Thymus (tissue), 11 donors: ENCODE measurements around the gene NECAB2. TPM values are rescaled to one million over a fixed set of nuclear protein-coding genes. Genes with fewer than 3 reads are reported as not detected.

Experiments used
- DNase-seq, 9 donors: peaks; one replicate each; pipeline ENCODE4 v3.0.0-alpha.2; 2013; ENCODE audit warnings: low spot score in 9 of 9, low read depth in 6 of 9, missing footprints in 1 of 9
- H3K27ac ChIP-seq, 2 donors: one replicate each; pipeline ENCODE4 v1.5.1; 2013; ENCODE audit warnings: control low read depth in 1 of 2, low read depth in 1 of 2, low read length in 1 of 2, mild to moderate bottlenecking in 1 of 2, moderate library complexity in 1 of 2
- H3K27me3 ChIP-seq, 2 donors: one replicate each; pipeline ENCODE4 v1.5.1; 2013; ENCODE audit warnings: low read length in 1 of 2; ENCODE audit not compliant: control insufficient read depth in 2 of 2, insufficient read depth in 1 of 2
- H3K36me3 ChIP-seq, 2 donors: one replicate each; pipeline ENCODE4 v1.5.1; 2013; ENCODE audit warnings: low read length in 1 of 2, mild to moderate bottlenecking in 1 of 2, moderate library complexity in 1 of 2; ENCODE audit not compliant: control insufficient read depth in 2 of 2, insufficient read depth in 2 of 2
- H3K4me1 ChIP-seq, 2 donors: one replicate each; pipeline ENCODE4 v1.5.1; 2013; ENCODE audit warnings: low read length in 2 of 2; ENCODE audit not compliant: control insufficient read depth in 2 of 2, insufficient read depth in 2 of 2
- H3K4me3 ChIP-seq, 2 donors: one replicate each; pipeline ENCODE4 v1.5.1; 2013; ENCODE audit warnings: low read length in 2 of 2, control low read depth in 1 of 2, mild to moderate bottlenecking in 1 of 2
- H3K9me3 ChIP-seq, 2 donors: one replicate each; pipeline ENCODE4 v1.5.1; 2013; ENCODE audit warnings: low read length in 1 of 2, mild to moderate bottlenecking in 1 of 2; ENCODE audit not compliant: control insufficient read depth in 2 of 2, insufficient read depth in 1 of 2
- WGBS: extraction: QIAGEN DNeasy Blood & Tissue Kit; methylation state at CpG from one replicate; pipeline ENCODE4 v1.1.7; 2013; 5-methylcytosine and 5-hydroxymethylcytosine counted together
- polyA plus RNA-seq: library from polyadenylated mRNA; stranded (reverse); fragments of 200-250 nt; gene quantifications from one replicate; pipeline ENCODE4 v1.2.3, GENCODE V29; 2013
- total RNA-seq: library from RNA; stranded (reverse); fragments of 120-200 nt; gene quantifications from one replicate; pipeline ENCODE4 v1.2.4, GENCODE V29; 2013
- donor health status: healthy.

The NECAB2 gene
- total and polyA plus RNA-seq, 2 donors = 0.19 to 0.75 TPM

GRCh38 chr16:83961591-83961990 is 6.5 kb upstream of the NECAB2 start:
- H3K36me3 ChIP-seq = no peaks in the 10 kb centered on the region
- no peaks in the 10 kb centered on the region for H3K4me1 ChIP-seq
- H3K27me3 ChIP-seq = peaks cover 0 to 7% of the 10 kb centered on the region in 2 donors
- no peak overlapping the region for H3K27ac ChIP-seq
- no peak overlapping the region for H3K4me3 ChIP-seq
- no peaks in the 10 kb centered on the region for H3K9me3 ChIP-seq
- no peak for DNase-seq
- 94% methylated on average over 5 of the region's 5 CpGs for WGBS

- no peak overlapping the region for H3K27ac ChIP-seq
- DNase-seq = no peak
- peaks cover 0 to 1% of the 10 kb centered on the region in 2 donors for H3K9me3 ChIP-seq
- no peaks in the 10 kb centered on the region for H3K36me3 ChIP-seq
- H3K4me3 ChIP-seq = no peak overlapping the region
- peaks cover 10 to 17% of the 10 kb centered on the region in 2 donors for H3K27me3 ChIP-seq
- WGBS = 96% methylated on average over 22 of the region's 22 CpGs
- H3K4me1 ChIP-seq = no peaks in the 10 kb centered on the region
These were observed 4.5 kb upstream of the NECAB2 start for GRCh38 chr16:83963277-83964119.

- H3K4me3 ChIP-seq = no peak overlapping the region
- H3K4me1 ChIP-seq = no peaks in the 10 kb centered on the region
- no peak overlapping the region for H3K27ac ChIP-seq
- DNase-seq = no peak
- peaks cover 0 to 1% of the 10 kb centered on the region in 2 donors for H3K9me3 ChIP-seq
- 97% methylated on average over 26 of the region's 26 CpGs for WGBS
- H3K36me3 ChIP-seq = no peaks in the 10 kb centered on the region
- peaks cover 23 to 28% of the 10 kb centered on the region in 2 donors for H3K27me3 ChIP-seq
These were observed 3.2 kb upstream of the NECAB2 start for GRCh38 chr16:83964684-83965443.

GRCh38 chr16:83965444-83966152 is 2.4 kb upstream of the NECAB2 start:
- Histone ChIP-seq H3K27me3 (peaks cover 30 to 36% of the 10 kb centered on the region in 2 donors), H3K4me3 (no peak overlapping the region), H3K27ac (no peak overlapping the region), H3K4me1 (no peaks in the 10 kb centered on the region), H3K9me3 (peaks cover 0 to 1% of the 10 kb centered on the region in 2 donors), H3K36me3 (no peaks in the 10 kb centered on the region)
- no peak for DNase-seq
- 97% methylated on average over 36 of the region's 36 CpGs for WGBS

- 95% methylated on average over 13 of the region's 13 CpGs for WGBS
- Histone ChIP-seq H3K27ac (no peak overlapping the region), H3K27me3 (peaks cover 33 to 41% of the 10 kb centered on the region in 2 donors), H3K4me1 (no peaks in the 10 kb centered on the region), H3K9me3 (peaks cover 0 to 1% of the 10 kb centered on the region in 2 donors), H3K4me3 (no peak overlapping the region), H3K36me3 (no peaks in the 10 kb centered on the region)
- no peak for DNase-seq
These were observed 1.8 kb upstream of the NECAB2 start for GRCh38 chr16:83966153-83966696.

GRCh38 chr16:83967091-83967490 is 953 bp upstream of the NECAB2 start:
- DNase-seq = no peak
- Histone ChIP-seq H3K4me1 (no peaks in the 10 kb centered on the region), H3K27ac (no peak overlapping the region), H3K36me3 (no peaks in the 10 kb centered on the region), H3K27me3 (peaks cover 33 to 50% of the 10 kb centered on the region in 2 donors), H3K4me3 (no peak overlapping the region), H3K9me3 (peaks cover 0 to 1% of the 10 kb centered on the region in 2 donors)
- WGBS = 95% methylated on average over 2 of the region's 2 CpGs

GRCh38 chr16:83968306-83968851 is 335 bp downstream of the NECAB2 start:
- Histone ChIP-seq H3K9me3 (peaks cover 0 to 1% of the 10 kb centered on the region in 2 donors), H3K36me3 (no peaks in the 10 kb centered on the region), H3K27me3 (peaks cover 33 to 54% of the 10 kb centered on the region in 2 donors), H3K27ac (no peak overlapping the region), H3K4me1 (no peaks in the 10 kb centered on the region), H3K4me3 (peak overlapping the region in 1 of 2 donors; percentile 33)
- WGBS = 3% methylated on average over 86 of the region's 87 CpGs
- DNase-seq = no peak

GRCh38 chr16:83968891-83969649 is 1.0 kb downstream of the NECAB2 start:
- no peak overlapping the region for H3K4me3 ChIP-seq
- no peaks in the 10 kb centered on the region for H3K4me1 ChIP-seq
- WGBS = 14% methylated on average over 45 of the region's 45 CpGs
- H3K27me3 ChIP-seq = peaks cover 33 to 54% of the 10 kb centered on the region in 2 donors
- DNase-seq = no peak
- no peaks in the 10 kb centered on the region for H3K36me3 ChIP-seq
- H3K9me3 ChIP-seq = peaks cover 0 to 1% of the 10 kb centered on the region in 2 donors
- no peak overlapping the region for H3K27ac ChIP-seq
